Fibroblast of lung (primary cell): ENCODE measurements around the gene NEK10.

Source experiments
- EZH2 ChIP-seq: IDR thresholded peaks from 2 replicates; pipeline ENCODE4 v1.5.1; 2012; ENCODE audit warnings: low read length, control low read depth, mild to moderate bottlenecking; ENCODE audit errors: missing control alignments
- TF ChIP-seq, protein P1 (sequence below), 2 donors: IDR thresholded peaks in 1 of 2; conservative IDR thresholded peaks in 1 of 2; 1 replicate in 1 of 2; 2 replicates in 1 of 2; pipeline ENCODE4 v1.5.1; 2011 to 2012; ENCODE audit warnings: low read length in 2 of 2, control low read depth in 1 of 2, inconsistent platforms in 1 of 2, low read depth in 1 of 2, mild to moderate bottlenecking in 1 of 2

DNA sequence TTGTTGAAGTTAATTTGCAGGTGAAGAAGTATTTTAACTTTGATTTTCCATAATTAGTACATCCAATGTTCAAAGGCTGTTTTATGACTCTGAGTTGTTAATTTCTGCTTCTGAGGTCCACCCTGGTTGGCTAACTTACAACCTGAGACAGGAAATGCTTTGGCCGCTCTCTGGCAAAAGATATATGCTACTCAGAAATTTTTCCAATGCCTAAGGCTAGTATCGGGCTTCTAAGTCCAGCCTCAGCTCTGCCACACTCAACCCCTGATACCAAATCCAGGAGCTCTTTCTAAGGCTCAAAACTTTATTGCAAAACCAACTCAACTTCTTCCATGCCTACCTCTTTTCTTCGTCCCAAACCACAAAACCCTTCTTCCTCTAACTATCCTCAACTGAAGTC is 192.9 kb downstream of the NEK10 start:
- TF ChIP-seq EZH2: no peak
- TF ChIP-seq, protein P1, sequence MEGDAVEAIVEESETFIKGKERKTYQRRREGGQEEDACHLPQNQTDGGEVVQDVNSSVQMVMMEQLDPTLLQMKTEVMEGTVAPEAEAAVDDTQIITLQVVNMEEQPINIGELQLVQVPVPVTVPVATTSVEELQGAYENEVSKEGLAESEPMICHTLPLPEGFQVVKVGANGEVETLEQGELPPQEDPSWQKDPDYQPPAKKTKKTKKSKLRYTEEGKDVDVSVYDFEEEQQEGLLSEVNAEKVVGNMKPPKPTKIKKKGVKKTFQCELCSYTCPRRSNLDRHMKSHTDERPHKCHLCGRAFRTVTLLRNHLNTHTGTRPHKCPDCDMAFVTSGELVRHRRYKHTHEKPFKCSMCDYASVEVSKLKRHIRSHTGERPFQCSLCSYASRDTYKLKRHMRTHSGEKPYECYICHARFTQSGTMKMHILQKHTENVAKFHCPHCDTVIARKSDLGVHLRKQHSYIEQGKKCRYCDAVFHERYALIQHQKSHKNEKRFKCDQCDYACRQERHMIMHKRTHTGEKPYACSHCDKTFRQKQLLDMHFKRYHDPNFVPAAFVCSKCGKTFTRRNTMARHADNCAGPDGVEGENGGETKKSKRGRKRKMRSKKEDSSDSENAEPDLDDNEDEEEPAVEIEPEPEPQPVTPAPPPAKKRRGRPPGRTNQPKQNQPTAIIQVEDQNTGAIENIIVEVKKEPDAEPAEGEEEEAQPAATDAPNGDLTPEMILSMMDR (conservative IDR thresholded peaks at IDR 0.05 in 1 of 2, IDR thresholded peaks at IDR 0.05 in 1 of 2; ENCODE audit: low read depth in 1 of 2, low read length in 2 of 2): no peak
